Measurements from ENCODE around the gene MAPK9.
"Not testable (repeated sequence)": the region's sequence is repeated elsewhere in the genome, so short reads cannot be mapped to it uniquely, and the experiment has no call there.

MAPK9 gene

GRCh38 chr5:180230017-180230416 lies 61.9 kb downstream of the MAPK9 start:
- H3K4me3 ChIP-seq (ENCODE audit: low read length), result no peak overlapping the region
- peaks cover 17% of the 10 kb centered on the region for H3K36me3 ChIP-seq (ENCODE audit: insufficient read depth, low read length)
- H3K9me3 ChIP-seq (ENCODE audit: low read length), result peaks cover 35% of the 10 kb centered on the region
- no peak overlapping the region for H2AFZ ChIP-seq (ENCODE audit: low read depth, low read length)
- H3K27me3 ChIP-seq (ENCODE audit: insufficient read depth, low read length), result no peaks in the 10 kb centered on the region
- peaks cover under 1% of the 10 kb centered on the region for H3K4me1 ChIP-seq (ENCODE audit: insufficient read depth, low read length)

DNA sequence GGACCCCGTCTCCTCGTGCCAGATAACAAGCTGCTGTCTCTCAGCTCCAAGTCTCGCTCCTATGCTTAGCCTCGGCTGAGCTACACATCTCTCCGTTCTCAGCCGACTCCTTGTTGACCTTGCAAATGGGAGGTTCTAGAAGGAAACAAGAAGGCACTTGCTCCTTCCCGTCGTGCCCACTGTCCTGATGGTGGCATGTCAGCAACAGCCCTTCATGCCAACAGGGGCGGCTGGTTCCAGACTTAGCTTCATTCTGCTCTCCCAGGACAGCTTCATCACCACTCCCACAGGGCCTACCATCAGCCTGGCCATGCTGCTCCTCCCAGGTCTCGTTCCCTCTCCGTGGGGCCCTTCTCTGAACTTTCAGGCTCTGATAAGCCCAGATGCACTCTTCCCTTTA lies 69.8 kb downstream of the MAPK9 start:
- no peaks in the 10 kb centered on the region for H3K4me1 ChIP-seq (ENCODE audit: insufficient read depth, low read length)
- peaks cover 12% of the 10 kb centered on the region for H3K9me3 ChIP-seq (ENCODE audit: low read length)
- H3K36me3 ChIP-seq (ENCODE audit: insufficient read depth, low read length), result no peaks in the 10 kb centered on the region
- no peak overlapping the region for H3K4me3 ChIP-seq (ENCODE audit: low read length)
- no peak overlapping the region for H2AFZ ChIP-seq (ENCODE audit: low read depth, low read length)
- no peaks in the 10 kb centered on the region for H3K27me3 ChIP-seq (ENCODE audit: insufficient read depth, low read length)

GRCh38 chr5:180217797-180218196 lies 74.1 kb downstream of the MAPK9 start:
- no peak overlapping the region for H3K4me3 ChIP-seq (ENCODE audit: low read length)
- H3K27me3 ChIP-seq (ENCODE audit: insufficient read depth, low read length), result no peaks in the 10 kb centered on the region
- H3K36me3 ChIP-seq (ENCODE audit: insufficient read depth, low read length), result no peaks in the 10 kb centered on the region
- no peaks in the 10 kb centered on the region for H3K4me1 ChIP-seq (ENCODE audit: insufficient read depth, low read length)
- H3K9me3 ChIP-seq (ENCODE audit: low read length), result peaks cover 10% of the 10 kb centered on the region
- H2AFZ ChIP-seq (ENCODE audit: low read depth, low read length), result no peak overlapping the region

- Histone ChIP-seq H3K27me3 (ENCODE audit: insufficient read depth, low read length) (no peaks in the 10 kb centered on the region), H3K4me1 (ENCODE audit: insufficient read depth, low read length) (no peaks in the 10 kb centered on the region), H3K9me3 (ENCODE audit: low read length) (peaks cover 8% of the 10 kb centered on the region), H2AFZ (ENCODE audit: low read depth, low read length) (no peak overlapping the region), H3K4me3 (ENCODE audit: low read length) (no peak overlapping the region), H3K36me3 (ENCODE audit: insufficient read depth, low read length) (no peaks in the 10 kb centered on the region)
These were observed 75.2 kb downstream of the MAPK9 start for GRCh38 chr5:180216646-180217171.

DNA sequence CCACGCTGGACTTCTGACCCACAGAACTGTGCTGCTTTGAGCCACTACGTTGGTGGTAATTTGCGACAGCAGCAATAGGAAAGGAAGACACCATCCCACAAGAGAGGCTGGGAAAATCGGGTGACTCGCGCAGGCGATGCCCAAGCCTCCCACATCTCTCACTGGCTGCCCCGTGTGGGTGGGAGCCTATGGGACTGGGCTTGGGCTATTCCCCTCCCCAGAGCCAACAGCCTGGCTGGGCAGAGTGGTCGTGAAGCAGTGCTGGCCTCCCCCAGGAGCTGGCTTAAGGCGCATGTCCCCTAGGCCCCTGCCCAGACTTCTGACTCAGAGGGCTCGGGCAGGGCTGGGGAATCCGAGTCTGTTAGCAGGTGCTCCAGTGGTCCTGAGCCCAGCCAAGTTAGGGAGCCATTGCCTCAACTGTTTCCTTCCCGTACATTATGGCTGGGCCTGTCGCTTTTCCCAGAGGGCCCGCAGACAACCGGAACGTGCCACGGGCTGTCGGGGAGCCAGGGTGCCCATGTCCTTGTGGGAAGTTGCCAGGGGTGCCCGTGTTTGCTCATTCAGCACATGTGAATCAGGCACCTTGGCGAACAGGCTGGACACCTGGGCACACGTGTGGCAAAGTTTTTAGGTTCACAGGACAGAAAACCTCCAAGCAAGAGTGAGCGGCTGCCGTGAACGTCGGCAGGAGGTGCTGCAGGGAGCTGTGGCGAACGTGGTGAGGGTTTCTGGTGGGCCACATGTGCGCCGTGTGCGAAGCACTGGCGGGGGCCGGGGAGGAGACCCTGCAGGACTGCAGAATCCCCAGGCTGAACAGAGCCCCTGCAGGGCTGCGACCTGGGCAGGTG lies 75.9 kb downstream of the MAPK9 start:
- peaks cover 8% of the 10 kb centered on the region for H3K9me3 ChIP-seq (ENCODE audit: low read length)

DNA sequence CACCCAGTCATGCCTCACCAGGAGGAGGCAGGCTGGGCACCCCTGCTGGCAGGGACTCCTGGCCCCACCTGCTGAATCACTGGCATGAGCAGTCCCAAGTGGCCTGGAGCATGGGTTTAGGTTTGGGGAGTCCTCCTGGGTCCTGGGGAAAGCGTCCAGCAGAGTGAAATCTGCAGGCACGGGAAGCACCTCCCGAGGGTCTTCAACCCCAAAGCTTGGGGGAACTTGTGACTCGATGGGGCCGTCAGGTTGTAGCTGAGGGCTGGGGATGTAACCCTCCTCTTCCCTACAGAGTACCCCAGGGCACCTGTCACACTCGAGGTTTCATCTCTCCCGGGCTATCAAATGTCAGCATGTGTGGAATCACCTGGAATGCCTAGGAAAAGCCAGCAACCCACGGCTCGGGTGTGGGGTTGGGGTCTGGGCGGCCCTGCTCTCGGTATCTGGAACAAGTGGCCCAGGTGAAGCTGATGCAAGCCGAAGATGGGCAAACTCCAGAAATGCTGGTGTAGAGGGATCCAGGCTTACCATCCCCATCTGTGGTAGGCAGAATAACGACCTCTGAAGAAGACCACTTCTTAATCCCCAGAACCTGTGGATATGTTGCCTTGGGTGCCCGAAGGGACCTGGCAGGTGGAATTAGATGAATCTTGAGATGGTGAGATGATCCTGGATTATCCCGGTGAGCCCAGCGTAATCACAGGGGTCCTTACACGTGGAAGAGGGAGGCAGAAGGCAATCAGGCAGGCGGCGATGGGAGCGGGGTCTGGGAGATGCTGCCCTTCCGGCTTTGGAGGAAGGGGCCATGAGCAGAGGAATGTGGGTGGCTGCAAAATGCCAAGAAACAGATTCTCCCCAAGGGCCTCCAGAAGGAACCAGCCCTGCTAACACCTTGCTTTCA lies 76.8 kb downstream of the MAPK9 start:
- Histone ChIP-seq H2AFZ (ENCODE audit: low read depth, low read length) (no peak overlapping the region), H3K9me3 (ENCODE audit: low read length) (peaks cover 6% of the 10 kb centered on the region), H3K4me3 (ENCODE audit: low read length) (no peak overlapping the region), H3K4me1 (ENCODE audit: insufficient read depth, low read length) (no peaks in the 10 kb centered on the region), H3K36me3 (ENCODE audit: insufficient read depth, low read length) (no peaks in the 10 kb centered on the region), H3K27me3 (ENCODE audit: insufficient read depth, low read length) (no peaks in the 10 kb centered on the region)

More for the DNA sequence above, 75.9 kb downstream of the MAPK9 start:
- H3K4me3 ChIP-seq (ENCODE audit: low read length), result no peak overlapping the region
- no peaks in the 10 kb centered on the region for H3K27me3 ChIP-seq (ENCODE audit: insufficient read depth, low read length)
- no peaks in the 10 kb centered on the region for H3K36me3 ChIP-seq (ENCODE audit: insufficient read depth, low read length)
- H2AFZ ChIP-seq (ENCODE audit: low read depth, low read length), result no peak overlapping the region
- H3K4me1 ChIP-seq (ENCODE audit: insufficient read depth, low read length), result no peaks in the 10 kb centered on the region

GRCh38 chr5:180213657-180214207 lies 78.2 kb downstream of the MAPK9 start:
- no peaks in the 10 kb centered on the region for H3K4me1 ChIP-seq (ENCODE audit: insufficient read depth, low read length)
- no peak overlapping the region for H2AFZ ChIP-seq (ENCODE audit: low read depth, low read length)
- no peak overlapping the region for H3K4me3 ChIP-seq (ENCODE audit: low read length)
- no peaks in the 10 kb centered on the region for H3K27me3 ChIP-seq (ENCODE audit: insufficient read depth, low read length)
- peaks cover 6% of the 10 kb centered on the region for H3K9me3 ChIP-seq (ENCODE audit: low read length)
- H3K36me3 ChIP-seq (ENCODE audit: insufficient read depth, low read length), result no peaks in the 10 kb centered on the region

GRCh38 chr5:180213256-180213600 lies 78.7 kb downstream of the MAPK9 start:
- Histone ChIP-seq H3K27me3 (ENCODE audit: insufficient read depth, low read length) (no peaks in the 10 kb centered on the region), H3K4me1 (ENCODE audit: insufficient read depth, low read length) (peaks cover 3% of the 10 kb centered on the region), H3K9me3 (ENCODE audit: low read length) (peaks cover 6% of the 10 kb centered on the region), H3K36me3 (ENCODE audit: insufficient read depth, low read length) (no peaks in the 10 kb centered on the region), H2AFZ (ENCODE audit: low read depth, low read length) (no peak overlapping the region), H3K4me3 (ENCODE audit: low read length) (no peak overlapping the region)

GRCh38 chr5:180212363-180213255 lies 79.3 kb downstream of the MAPK9 start:
- Histone ChIP-seq H3K36me3 (ENCODE audit: insufficient read depth, low read length) (no peaks in the 10 kb centered on the region), H2AFZ (ENCODE audit: low read depth, low read length) (no peak overlapping the region), H3K9me3 (ENCODE audit: low read length) (peaks cover 6% of the 10 kb centered on the region), H3K4me3 (ENCODE audit: low read length) (no peak overlapping the region), H3K4me1 (ENCODE audit: insufficient read depth, low read length) (peaks cover 5% of the 10 kb centered on the region), H3K27me3 (ENCODE audit: insufficient read depth, low read length) (no peaks in the 10 kb centered on the region)

DNA sequence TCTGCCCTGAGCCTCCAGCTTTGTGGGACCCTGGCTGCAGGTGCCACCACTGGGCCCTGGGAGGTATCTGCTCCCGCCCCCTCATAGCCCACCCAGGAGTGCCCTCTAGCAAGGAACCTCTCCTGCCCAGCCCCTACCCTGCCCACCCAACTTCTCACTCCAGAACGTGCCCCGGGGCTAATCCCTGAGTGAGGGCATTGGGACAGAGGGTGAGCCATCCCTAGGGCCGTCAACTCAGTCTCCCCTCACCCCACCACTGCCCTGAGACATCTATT lies 80.2 kb downstream of the MAPK9 start:
- Histone ChIP-seq H3K4me1 (ENCODE audit: insufficient read depth, low read length) (peaks cover 5% of the 10 kb centered on the region), H3K9me3 (ENCODE audit: low read length) (peaks cover 6% of the 10 kb centered on the region)

GRCh38 chr5:180210961-180211760 lies 80.7 kb downstream of the MAPK9 start:
- Histone ChIP-seq H2AFZ (ENCODE audit: low read depth, low read length) (no peak overlapping the region), H3K36me3 (ENCODE audit: insufficient read depth, low read length) (no peaks in the 10 kb centered on the region), H3K4me3 (ENCODE audit: low read length) (no peak overlapping the region), H3K9me3 (ENCODE audit: low read length) (peaks cover 5% of the 10 kb centered on the region), H3K27me3 (ENCODE audit: insufficient read depth, low read length) (no peaks in the 10 kb centered on the region), H3K4me1 (ENCODE audit: insufficient read depth, low read length) (peaks cover 5% of the 10 kb centered on the region)

More for the DNA sequence above, 80.2 kb downstream of the MAPK9 start:
- Histone ChIP-seq H3K27me3 (ENCODE audit: insufficient read depth, low read length) (no peaks in the 10 kb centered on the region), H3K4me3 (ENCODE audit: low read length) (no peak overlapping the region), H2AFZ (ENCODE audit: low read depth, low read length) (no peak overlapping the region), H3K36me3 (ENCODE audit: insufficient read depth, low read length) (no peaks in the 10 kb centered on the region)

GRCh38 chr5:180210077-180210476 lies 81.8 kb downstream of the MAPK9 start:
- H3K9me3 ChIP-seq (ENCODE audit: low read length); H3K36me3 ChIP-seq (ENCODE audit: insufficient read depth, low read length); H3K27me3 ChIP-seq (ENCODE audit: insufficient read depth, low read length); H3K4me1 ChIP-seq (ENCODE audit: insufficient read depth, low read length); H3K4me3 ChIP-seq (ENCODE audit: low read length); H2AFZ ChIP-seq (ENCODE audit: low read depth, low read length): not testable (repeated sequence)

Data from neuron (in vitro differentiated cells).